HG03342 (cell line): ENCODE data around the gene WFDC12.

ENCODE experiments used
- ATAC-seq: cut with Tn5 transposase; IDR thresholded peaks from one replicate; pipeline ENCODE4 v1.9.1; 2021; ENCODE audit warnings: mild to moderate bottlenecking, moderate library complexity; ENCODE audit not compliant: unreplicated experiment

WFDC12 gene

DNA sequence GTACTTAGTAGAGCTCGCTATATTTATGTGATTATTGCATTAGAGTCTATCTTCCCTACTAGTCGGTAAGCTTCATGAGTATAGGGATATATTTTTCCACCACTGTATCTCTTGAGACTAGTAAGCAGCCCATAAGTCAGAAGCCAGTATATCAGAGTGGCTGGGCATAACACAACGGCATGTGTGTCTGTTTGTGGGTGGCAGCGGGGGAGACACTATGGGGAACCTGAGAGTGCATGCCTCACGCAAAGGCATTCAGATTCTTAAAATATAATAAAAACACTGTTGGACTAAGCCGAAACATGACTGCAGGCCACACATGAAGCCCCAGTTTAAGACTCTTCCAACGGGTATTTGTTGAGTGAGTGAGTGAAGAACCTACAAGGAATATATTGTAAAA is 31.4 kb downstream of the WFDC12 start:
- ATAC-seq: no peak

DNA sequence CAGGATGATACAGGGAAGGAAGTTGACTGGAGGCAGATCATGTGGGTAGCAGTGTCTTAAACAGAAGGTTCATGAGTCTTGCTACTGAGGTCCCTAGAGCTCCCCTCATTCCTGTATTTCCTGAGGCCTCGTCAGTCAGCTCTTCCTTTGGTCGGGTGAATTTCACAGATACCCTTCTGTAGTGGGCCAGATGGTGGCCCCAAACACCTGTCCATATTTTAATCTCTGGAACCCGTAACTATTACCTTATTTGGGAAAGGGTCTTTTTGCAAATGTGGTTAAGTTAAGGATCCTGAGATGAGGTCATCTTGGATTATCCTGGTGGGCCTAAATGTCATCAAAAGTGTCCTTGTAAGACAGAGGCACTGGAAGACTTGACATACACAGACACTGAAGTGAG is 32.9 kb downstream of the WFDC12 start:
- no peak for ATAC-seq

GRCh38 chr20:45090481-45090880 is 33.8 kb downstream of the WFDC12 start:
- ATAC-seq: no peak

DNA sequence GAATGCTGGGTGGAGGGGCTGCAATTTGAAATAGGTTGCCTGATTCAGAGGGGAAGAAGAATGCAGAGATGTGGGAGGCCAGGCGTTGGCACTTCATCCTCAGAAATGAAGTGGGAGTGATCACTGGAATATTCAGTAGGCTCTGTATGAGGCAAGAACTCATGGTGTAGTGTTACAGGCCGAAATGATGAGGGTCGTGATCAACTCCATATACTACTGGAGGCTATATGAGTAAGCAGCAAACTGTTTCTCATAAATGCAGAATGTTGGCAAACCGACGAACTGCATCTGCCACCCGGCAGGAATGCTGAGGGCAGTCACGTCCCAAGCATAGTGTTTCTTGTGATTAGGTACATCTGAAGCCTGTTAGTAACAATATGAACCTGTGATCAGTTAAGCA is 36.0 kb downstream of the WFDC12 start:
- no peak for ATAC-seq

DNA sequence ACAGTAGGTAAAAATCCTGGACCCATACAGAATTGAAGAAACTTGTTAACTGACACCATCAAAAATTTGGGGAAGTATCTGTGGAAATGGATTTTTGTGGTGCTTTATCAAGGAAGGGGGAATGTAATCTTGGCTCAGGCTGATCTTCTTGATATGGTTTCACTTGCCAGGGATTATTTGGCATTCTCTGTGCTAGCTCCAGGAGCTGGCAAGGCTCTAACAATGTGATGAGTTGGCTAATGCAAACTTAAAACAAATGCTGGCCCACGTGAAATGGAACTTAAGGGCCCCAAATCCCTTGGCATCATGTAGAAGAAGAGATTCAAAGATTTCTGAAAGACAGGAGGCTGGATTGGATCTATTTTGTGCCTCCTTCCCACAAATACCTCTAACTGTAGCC is 36.5 kb downstream of the WFDC12 start:
- ATAC-seq: no peak

GRCh38 chr20:45087097-45087790 is 37.0 kb downstream of the WFDC12 start:
- no peak for ATAC-seq

DNA sequence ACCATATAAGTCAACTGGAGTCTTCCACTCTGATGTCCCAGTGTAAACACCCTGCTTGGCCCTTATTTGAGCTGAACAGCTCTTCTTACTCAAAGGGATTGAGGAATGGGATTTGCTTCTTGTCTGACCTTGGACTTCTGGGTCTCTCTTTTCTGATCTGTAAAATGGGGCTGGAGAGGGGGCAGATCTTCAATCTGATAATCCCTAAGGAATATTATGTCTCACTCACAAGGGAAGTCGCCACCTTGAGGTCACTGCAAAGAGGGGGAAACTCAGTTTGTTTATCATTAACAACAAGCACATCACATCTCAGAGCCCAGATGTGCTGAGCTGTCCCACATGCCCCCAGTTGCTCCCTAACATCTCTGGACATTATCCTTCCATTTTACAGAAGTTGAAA is 38.4 kb downstream of the WFDC12 start:
- ATAC-seq: no peak

GRCh38 chr20:45085289-45085688 is 39.0 kb downstream of the WFDC12 start:
- ATAC-seq: no peak

DNA sequence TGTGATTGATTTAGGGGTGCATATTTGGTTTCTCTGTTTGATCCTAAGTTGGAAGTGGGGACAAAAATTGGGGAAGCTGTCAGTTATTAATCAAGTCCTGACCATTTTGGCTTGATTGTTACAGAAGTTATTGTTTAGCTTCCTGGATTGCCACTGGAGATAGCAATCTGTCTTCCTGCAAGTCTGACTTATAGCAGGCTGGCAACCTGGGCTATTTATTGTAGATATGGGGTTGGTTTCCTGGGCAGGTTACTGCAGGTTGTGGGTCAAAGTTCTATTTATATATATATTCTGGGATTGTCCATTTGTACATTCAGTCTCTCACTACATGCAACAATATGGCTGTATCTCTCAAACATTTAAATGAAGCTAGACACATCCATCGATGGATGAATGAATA is 41.1 kb downstream of the WFDC12 start:
- no peak for ATAC-seq

GRCh38 chr20:45082468-45082867 is 41.8 kb downstream of the WFDC12 start:
- ATAC-seq: no peak

DNA sequence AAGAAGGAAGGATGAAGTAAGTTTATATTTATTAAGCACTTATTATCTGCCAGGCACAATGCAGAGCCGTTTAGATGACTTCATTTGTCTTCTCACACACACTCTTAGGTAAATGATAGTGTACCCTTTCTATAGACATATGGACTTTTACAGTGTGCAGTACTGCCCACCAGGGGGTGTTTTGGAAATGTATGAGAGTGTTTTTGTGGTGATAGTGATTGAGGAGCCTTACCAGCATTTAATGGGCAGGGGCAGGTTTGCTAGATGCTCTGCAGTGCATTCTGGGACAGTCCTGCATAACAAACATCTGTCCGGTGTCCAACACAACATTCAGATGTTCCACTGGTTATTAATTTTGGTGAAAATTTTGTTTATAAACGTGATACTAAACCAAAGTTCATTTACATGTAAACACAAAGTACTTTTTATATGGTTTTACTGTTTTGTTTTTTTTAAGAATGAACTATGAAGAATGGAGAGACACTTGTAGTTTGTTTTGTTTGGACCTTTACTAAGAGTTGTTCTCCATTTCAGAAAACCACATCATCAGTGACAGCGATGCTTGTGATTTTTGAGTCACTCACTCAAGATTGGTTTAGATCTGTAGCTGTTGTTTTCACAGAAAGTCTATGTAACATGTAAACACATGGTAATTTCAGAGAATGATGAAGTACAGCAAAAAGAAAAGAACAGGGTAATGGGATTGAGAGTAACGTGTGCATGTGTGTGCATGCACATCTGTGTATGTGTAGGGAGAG is 43.2 kb downstream of the WFDC12 start:
- ATAC-seq: no peak

- no peak for ATAC-seq
These were observed 46.7 kb downstream of the WFDC12 start for GRCh38 chr20:45077559-45077958.
